HG02571 (cell line): Measurements from ENCODE around the gene MYOZ3.
A peak's percentile ranks its signal among the peaks of the same experiment; 100 is the strongest.

Experiments used
- ATAC-seq: cut with Tn5 transposase; IDR thresholded peaks from one replicate; pipeline ENCODE4 v1.9.1; 2021; ENCODE audit warnings: mild to moderate bottlenecking, moderate library complexity; ENCODE audit not compliant: unreplicated experiment

The MYOZ3 gene

GRCh38 chr5:150661086-150661485 lies at the start of gene MYOZ3:
MYOZ3 (plus strand) TSS chr5:150661251; CDS start chr5:150662942, 1,691 bp downstream.
- no peak for ATAC-seq

- ATAC-seq = no peak
Observed at GRCh38 chr5:150612405-150612804, 48.6 kb upstream of the MYOZ3 start.

- no peak for ATAC-seq
Observed at GRCh38 chr5:150612905-150613670, 48.0 kb upstream of the MYOZ3 start.

GRCh38 chr5:150613991-150614660 lies 46.9 kb upstream of the MYOZ3 start:
- no peak for ATAC-seq

- ATAC-seq = no peak
Observed at GRCh38 chr5:150614661-150615060, 46.4 kb upstream of the MYOZ3 start.

GRCh38 chr5:150615141-150615699 lies 45.8 kb upstream of the MYOZ3 start:
- no peak for ATAC-seq

- no peak for ATAC-seq
Observed at GRCh38 chr5:150616024-150616470, 45.0 kb upstream of the MYOZ3 start.

GRCh38 chr5:150616506-150616905 lies 44.5 kb upstream of the MYOZ3 start:
- ATAC-seq = no peak

- ATAC-seq = no peak
Observed at GRCh38 chr5:150618163-150618562, 42.9 kb upstream of the MYOZ3 start.

GRCh38 chr5:150618588-150619281 lies 42.3 kb upstream of the MYOZ3 start:
- ATAC-seq = no peak

GRCh38 chr5:150619359-150620230 lies 41.5 kb upstream of the MYOZ3 start:
- ATAC-seq = no peak

GRCh38 chr5:150621301-150621700 lies 39.8 kb upstream of the MYOZ3 start:
- no peak for ATAC-seq

- no peak for ATAC-seq
Observed at GRCh38 chr5:150622157-150622556, 38.9 kb upstream of the MYOZ3 start.

- no peak for ATAC-seq
Observed at GRCh38 chr5:150623152-150623877, 37.7 kb upstream of the MYOZ3 start.

- no peak for ATAC-seq
Observed at GRCh38 chr5:150623878-150624216, 37.2 kb upstream of the MYOZ3 start.

GRCh38 chr5:150624334-150625163 lies 36.5 kb upstream of the MYOZ3 start:
- ATAC-seq = peak; percentile 32

GRCh38 chr5:150625164-150625535 lies 35.9 kb upstream of the MYOZ3 start:
- ATAC-seq = no peak

GRCh38 chr5:150625831-150626746 lies 35.0 kb upstream of the MYOZ3 start:
- ATAC-seq = peak; percentile 43
